Heart left ventricle (tissue), 16 donors: ENCODE measurements around the gene TIMM22. TPM values are rescaled to one million over a fixed set of nuclear protein-coding genes. Genes with fewer than 3 reads are reported as not detected.
"Not testable (repeated sequence)": the region's sequence is repeated elsewhere in the genome, so short reads cannot be mapped to it uniquely, and the experiment has no call there.

Experiments
- ATAC-seq, 4 donors: fragments of 200-7000 bp; cut with Tn5 transposase; one replicate each; pipeline ENCODE4 v1.9.1; 2020 to 2022; ENCODE audit warnings: moderate library complexity in 4 of 4, mild to moderate bottlenecking in 3 of 4, moderate number of reproducible peaks in 1 of 4
- DNase-seq, 5 donors: peaks; one replicate each; pipeline ENCODE4 v3.0.0-alpha.2; 2020
- H3K27ac ChIP-seq, 12 donors: fragments of 200-600 bp; sonication (generic) in 4 of 12; one replicate each; pipeline versions ENCODE4 v1.5.0 to v1.8.0; 2016 to 2022; ENCODE audit warnings: mild to moderate bottlenecking in 2 of 12
- H3K27me3 ChIP-seq, 9 donors: fragments of 200-600 bp; sonication (generic) in 2 of 9; one replicate each; pipeline versions ENCODE4 v1.5.1 to v1.8.0; 2016 to 2022; ENCODE audit warnings: mild to moderate bottlenecking in 3 of 9
- H3K36me3 ChIP-seq, 9 donors: fragments of 200-600 bp; sonication (generic) in 2 of 9; one replicate each; pipeline versions ENCODE4 v1.5.0 to v1.8.0; 2018 to 2022; ENCODE audit warnings: mild to moderate bottlenecking in 2 of 9
- H3K4me1 ChIP-seq, 12 donors: fragments of 200-600 bp; sonication (generic) in 4 of 12; one replicate each; pipeline versions ENCODE4 v1.5.0 to v1.8.0; 2016 to 2022; ENCODE audit warnings: mild to moderate bottlenecking in 3 of 12
- H3K4me3 ChIP-seq, 12 donors: fragments of 200-600 bp; sonication (generic) in 4 of 12; one replicate each; pipeline versions ENCODE4 v1.5.0 to v1.8.0; 2017 to 2022; ENCODE audit warnings: mild to moderate bottlenecking in 9 of 12, moderate library complexity in 4 of 12
- H3K9me3 ChIP-seq, 12 donors: fragments of 200-600 bp; sonication (generic) in 4 of 12; one replicate each; pipeline versions ENCODE4 v1.5.0 to v1.8.0; 2016 to 2022; ENCODE audit warnings: mild to moderate bottlenecking in 1 of 12
- CTCF ChIP-seq, 12 donors: fragments of 200-600 bp; sonication (generic) in 4 of 12; IDR thresholded peaks; one replicate each; pipeline versions ENCODE4 v1.5.0 to v1.8.0; 2018 to 2022; ENCODE audit warnings: antibody characterized with exemption in 12 of 12, mild to moderate bottlenecking in 5 of 12
- POLR2A ChIP-seq, 2 donors: fragments of 450-650 bp; IDR thresholded peaks; one replicate each; pipeline ENCODE4 v1.6.1; 2017; ENCODE audit warnings: antibody characterized with exemption in 2 of 2, mild to moderate bottlenecking in 2 of 2, moderate library complexity in 2 of 2
- WGBS, 4 donors: extraction: QIAGEN DNeasy Blood & Tissue Kit in 2 of 4; methylation state at CpG; one replicate each; pipeline versions ENCODE4 v1.1.5 to v1.1.7; 2013 to 2018; 5-methylcytosine and 5-hydroxymethylcytosine counted together
- intact Hi-C, 10 donors: fragments of 100-400 bp; cut with DNase I; formaldehyde crosslinking; loops; one replicate each; pipeline versions ENCODE4 v1.11.1 to v1.14.2; 2022
- polyA plus RNA-seq, 2 donors: library from polyadenylated mRNA; stranded (reverse); fragments of 200-250 nt; gene quantifications; one replicate each; pipeline ENCODE4 v1.2.3, GENCODE V29; 2013
- total RNA-seq, 9 donors: library from RNA; depleted of rRNA in 2 of 9; stranded (reverse); fragments of >200 nt in 2 of 9; fragmentation: NEBNext Ultra II Directional in 3 of 9; extraction: Animal tissue kit (Norgen Biotek cat#: 25700) in 3 of 9; gene quantifications; one replicate each; pipeline versions ENCODE4 v1.1.0 to v1.2.4, GENCODE V29; 2016 to 2023
- donor health status: ischemic (EF 13 %, LVEDD 7.1; RV severe dilation, severe dysfunction).
- donor health status: healthy with polysubstance abuse.
- donor health status: DM: no; HTN: yes; CAD: no.
- donor health status: DM: no; HTN: no; CAD: no.
- donor health status: ischemic (EF 25% LVEDD 6.9; RV normal size, moderate dysfunction).
- donor health status: ischemic (EF 25% LVEDD 5.7; RV mildly dilated, moderate dysfunction).
- donor health status: healthy.
- donor health status: DM: yes; HTN: yes; CAD: no.
- donor health status: ischemic (EF 35%, LVEDD 5.7; RV mildly dilated, moderate dysfunction).
- donor health status: nonischemic (EF 11% LVEDD 7.7; RV severe dilation, severe dysfunction).
- donor health status: DM: yes; HTN: yes; CAD: no.
- donor health status: PGD.
- donor health status: ischemic (EF 29% LVEDD 5.4; RV normal size, mild dysfunction).
- donor health status: nonischemic (EF 23%, LVEDD 6.1; RV moderate dilation, normal function).

TIMM22 gene
- total and polyA plus RNA-seq, 11 donors = 12.5 to 20.4 (median 16.5) TPM

GRCh38 chr17:992933-993332, 4.0 kb upstream of the TIMM22 start:
- 49 to 57% (median 53%) methylated on average over 12 to 13 of the region's 13 CpGs for WGBS, 4 donors
- Histone ChIP-seq H3K9me3 (peaks cover 0 to 13% (median 0%) of the 10 kb centered on the region in 12 donors), H3K4me1 (peaks cover 0 to 11% (median 7%) of the 10 kb centered on the region in 12 donors), H3K36me3 (no peaks in the 10 kb centered on the region), H3K4me3 (no peak overlapping the region), H3K27ac (no peak overlapping the region), H3K27me3 (no peaks in the 10 kb centered on the region)
- DNase-seq (peak in 1 of 5 donors; percentile 29), ATAC-seq (no peak)
- intact Hi-C loops = no loop called here
- TF ChIP-seq CTCF (IDR thresholded peaks at IDR 0.05) (no peak), POLR2A (IDR thresholded peaks at IDR 0.05) (no peak)

GRCh38 chr17:995324-995723, 1.6 kb upstream of the TIMM22 start:
- WGBS, 4 donors = 83 to 90% (median 86%) methylated on average over 8 of the region's 8 CpGs
- peaks cover 0 to 13% (median 0%) of the 10 kb centered on the region in 12 donors for H3K9me3 ChIP-seq
- ATAC-seq, H3K4me3 ChIP-seq, H3K27ac ChIP-seq, H3K27me3 ChIP-seq: not testable (repeated sequence)
- intact Hi-C loops = loop anchor here in 3 of 10 donors (5.0 kb wide), 3 partner anchors 62 to 853 kb away; a partner anchor contains a TSS
- peaks cover 4 to 34% (median 23%) of the 10 kb centered on the region in 12 donors for H3K4me1 ChIP-seq
- DNase-seq = peak in 1 of 5 donors; percentile 28
- H3K36me3 ChIP-seq = peaks cover 0 to 19% (median 11%) of the 10 kb centered on the region in 9 donors

GRCh38 chr17:998111-998510, 1.2 kb downstream of the TIMM22 start:
- DNase-seq (peak in 1 of 5 donors; percentile 1), ATAC-seq (no peak)
- Histone ChIP-seq H3K4me3 (peak overlapping the region; percentile 75 to 100 (median 86)), H3K27ac (peak overlapping the region in 4 of 12 donors; percentile 82 to 96 (median 92)), H3K4me1 (peaks cover 6 to 61% (median 51%) of the 10 kb centered on the region in 12 donors), H3K36me3 (peaks cover 0 to 46% (median 39%) of the 10 kb centered on the region in 9 donors), H3K9me3 (peaks cover 0 to 7% (median 0%) of the 10 kb centered on the region in 12 donors), H3K27me3 (no peaks in the 10 kb centered on the region)
- TF ChIP-seq CTCF (IDR thresholded peaks at IDR 0.05) = no peak
- no peak for TF ChIP-seq POLR2A (IDR thresholded peaks at IDR 0.05)
- 34 to 43% (median 39%) methylated on average over 2 of the region's 2 CpGs for WGBS, 4 donors
- intact Hi-C loops = loop anchor here in 3 of 10 donors (5.0 kb wide), 3 partner anchors 59 to 856 kb away; a partner anchor contains a TSS

- DNase-seq (peak in 4 of 5 donors; percentile 43 to 69 (median 63)), ATAC-seq (peak in 2 of 4 donors; percentile 0 to 5)
- H3K4me3 ChIP-seq = no peak overlapping the region
- peak overlapping the region; percentile 45 to 89 (median 80) for H3K27ac ChIP-seq
- no peak for TF ChIP-seq CTCF (IDR thresholded peaks at IDR 0.05)
- no peak for TF ChIP-seq POLR2A (IDR thresholded peaks at IDR 0.05)
- peaks cover 13 to 89% (median 77%) of the 10 kb centered on the region in 12 donors for H3K4me1 ChIP-seq
- intact Hi-C loops = loop anchor here in 4 of 10 donors (2.0 to 5.0 kb wide), 4 partner anchors 41 to 56 kb away; no protein-coding TSS in a partner anchor
- peaks cover 0 to 73% (median 61%) of the 10 kb centered on the region in 9 donors for H3K36me3 ChIP-seq
- 31 to 40% (median 35%) methylated on average over 12 to 15 of the region's 15 CpGs for WGBS, 4 donors
- H3K27me3 ChIP-seq = no peaks in the 10 kb centered on the region
- H3K9me3 ChIP-seq = no peaks in the 10 kb centered on the region
Measured at GRCh38 chr17:1000597-1001461, 3.9 kb downstream of the TIMM22 start.
